Omental fat pad (tissue), 4 donors: Measurements from ENCODE around the gene RAB38. TPM values are rescaled to one million over a fixed set of nuclear protein-coding genes. Genes with fewer than 3 reads are reported as not detected.

Experiments used
- ATAC-seq: fragments of 150-250 bp; one replicate; pipeline ENCODE4 v1.9.1; 2016; ENCODE audit warnings: mild to moderate bottlenecking, moderate library complexity; ENCODE audit not compliant: low FRiP score
- DNase-seq: peaks from one replicate; pipeline ENCODE4 v3.0.0-alpha.2; 2019; ENCODE audit warnings: low spot score
- CTCF ChIP-seq, 3 donors: fragments of 450-650 bp; IDR thresholded peaks; one replicate each; pipeline ENCODE4 v1.5.1; 2016 to 2017; ENCODE audit warnings: antibody characterized with exemption in 3 of 3, mild to moderate bottlenecking in 3 of 3, moderate library complexity in 2 of 3
- total RNA-seq, 4 donors: library from RNA; depleted of rRNA; stranded (reverse); fragments of >200 nt; gene quantifications; one replicate each; pipeline ENCODE4 v1.1.0, GENCODE V29; 2016

The RAB38 gene
- total RNA-seq, 4 donors from 2014 or later: 1.9 to 11.8 (median 4.0) TPM; not detected in 1

- no peak for DNase-seq
- TF ChIP-seq CTCF (IDR thresholded peaks at IDR 0.05): no peak
- ATAC-seq: no peak
Observed at GRCh38 chr11:88158081-88158480, 17.2 kb downstream of the RAB38 start.

GRCh38 chr11:88157370-88157769 lies 17.9 kb downstream of the RAB38 start:
- ATAC-seq (no peak), DNase-seq (no peak)
- TF ChIP-seq CTCF (IDR thresholded peaks at IDR 0.05): no peak

GRCh38 chr11:88152381-88152780 lies 22.9 kb downstream of the RAB38 start:
- TF ChIP-seq CTCF (IDR thresholded peaks at IDR 0.05): no peak
- no peak for DNase-seq
- no peak for ATAC-seq

- no peak for DNase-seq
- no peak for TF ChIP-seq CTCF (IDR thresholded peaks at IDR 0.05)
- ATAC-seq: no peak
Observed at GRCh38 chr11:88151709-88152265, 23.5 kb downstream of the RAB38 start.

- no peak for ATAC-seq
- no peak for DNase-seq
- TF ChIP-seq CTCF (IDR thresholded peaks at IDR 0.05): no peak
Observed at GRCh38 chr11:88146106-88146505, 29.1 kb downstream of the RAB38 start.

- ATAC-seq (no peak), DNase-seq (no peak)
- TF ChIP-seq CTCF (IDR thresholded peaks at IDR 0.05): no peak
Observed at GRCh38 chr11:88139865-88140264, 35.4 kb downstream of the RAB38 start.

- ATAC-seq (no peak), DNase-seq (no peak)
- no peak for TF ChIP-seq CTCF (IDR thresholded peaks at IDR 0.05)
Observed at GRCh38 chr11:88131764-88132470, 43.3 kb downstream of the RAB38 start.
